ENCODE data around the gene TPST1. TPM values are rescaled to one million over a fixed set of nuclear protein-coding genes. Genes with fewer than 3 reads are reported as not detected.

Gene TPST1
- total RNA-seq, 1 experiment from 2014 or later = 15.9 TPM

GRCh38 chr7:66178258-66178657 is 26.9 kb upstream of the TPST1 start:
- no peak overlapping the region for H3T11ph ChIP-seq (ENCODE audit: low read length)
- H3K18ac ChIP-seq (ENCODE audit: insufficient read length, low read depth, low read length) = no peak overlapping the region

More at GRCh38 chr7:66178258-66178657, 26.9 kb upstream of the TPST1 start:
- no peak overlapping the region for H2BK12ac ChIP-seq (ENCODE audit: insufficient read length, low read depth, low read length)
- H2BK5ac ChIP-seq (ENCODE audit: insufficient read length, low read length) = no peak overlapping the region
- H3K56ac ChIP-seq (ENCODE audit: insufficient read length, low read depth, low read length) = no peak overlapping the region
- H3K23me2 ChIP-seq (ENCODE audit: insufficient read length, low read depth, low read length, poor library complexity, severe bottlenecking) = no peaks in the 10 kb centered on the region
- H2BK20ac ChIP-seq (ENCODE audit: low read depth, low read length, poor library complexity, severe bottlenecking) = no peak overlapping the region
- H3K27ac ChIP-seq (ENCODE audit: insufficient read length, low read depth, low read length) = no peak overlapping the region
- H4K20me1 ChIP-seq (ENCODE audit: control insufficient read depth, insufficient read depth, insufficient read length) = no peaks in the 10 kb centered on the region
- Mint-ChIP-seq H3K4me1 (peaks cover 4 to 7% of the 10 kb centered on the region in 2 experiments; a peak in 3 of 4 replicates), H3K27me3 (ENCODE audit: low read depth) (peaks cover 2% of the 10 kb centered on the region; the same call in 1 of the 2 replicates), H3K4me3 (no peak overlapping the region), H3K36me3 (ENCODE audit: insufficient read depth in 1 of 3, low read depth in 3 of 3) (peaks cover 0 to 4% (median 0%) of the 10 kb centered on the region in 3 experiments; a peak in 3 of 7 replicates), H3K9me3 (peaks cover 3 to 4% of the 10 kb centered on the region in 2 experiments; a peak in 3 of 5 replicates), H3K27ac (no peak overlapping the region)
- no peaks in the 10 kb centered on the region for H3K79me2 ChIP-seq (ENCODE audit: insufficient read depth, low read length)
- H3K27me3 ChIP-seq (ENCODE audit: insufficient read depth, low read length) = no peaks in the 10 kb centered on the region
- H3K79me1 ChIP-seq (ENCODE audit: insufficient read depth, low read depth, low read length, poor library complexity, severe bottlenecking) = no peaks in the 10 kb centered on the region
- no peak overlapping the region for H4K8ac ChIP-seq (replicated peaks; ENCODE audit: insufficient read length, low read depth, low read length)
- H4K5ac ChIP-seq (ENCODE audit: insufficient read length, low read depth, low read length) = no peak overlapping the region
- H2BK120ac ChIP-seq (ENCODE audit: low read depth, low read length, poor library complexity, severe bottlenecking) = no peak overlapping the region
- no peaks in the 10 kb centered on the region for H3K9me3 ChIP-seq (ENCODE audit: control insufficient read depth, low read depth, low read length)
- no peak overlapping the region for H3K4ac ChIP-seq (ENCODE audit: low read depth, low read length)
- no peak overlapping the region for H2BK15ac ChIP-seq (ENCODE audit: low read depth, low read length)
- no peaks in the 10 kb centered on the region for H3K4me1 ChIP-seq (ENCODE audit: insufficient read depth, low read length)
- H3K23ac ChIP-seq (ENCODE audit: insufficient read length, low read depth, low read length) = no peak overlapping the region
- DNase-seq = no peak
- TF ChIP-seq, protein P1, sequence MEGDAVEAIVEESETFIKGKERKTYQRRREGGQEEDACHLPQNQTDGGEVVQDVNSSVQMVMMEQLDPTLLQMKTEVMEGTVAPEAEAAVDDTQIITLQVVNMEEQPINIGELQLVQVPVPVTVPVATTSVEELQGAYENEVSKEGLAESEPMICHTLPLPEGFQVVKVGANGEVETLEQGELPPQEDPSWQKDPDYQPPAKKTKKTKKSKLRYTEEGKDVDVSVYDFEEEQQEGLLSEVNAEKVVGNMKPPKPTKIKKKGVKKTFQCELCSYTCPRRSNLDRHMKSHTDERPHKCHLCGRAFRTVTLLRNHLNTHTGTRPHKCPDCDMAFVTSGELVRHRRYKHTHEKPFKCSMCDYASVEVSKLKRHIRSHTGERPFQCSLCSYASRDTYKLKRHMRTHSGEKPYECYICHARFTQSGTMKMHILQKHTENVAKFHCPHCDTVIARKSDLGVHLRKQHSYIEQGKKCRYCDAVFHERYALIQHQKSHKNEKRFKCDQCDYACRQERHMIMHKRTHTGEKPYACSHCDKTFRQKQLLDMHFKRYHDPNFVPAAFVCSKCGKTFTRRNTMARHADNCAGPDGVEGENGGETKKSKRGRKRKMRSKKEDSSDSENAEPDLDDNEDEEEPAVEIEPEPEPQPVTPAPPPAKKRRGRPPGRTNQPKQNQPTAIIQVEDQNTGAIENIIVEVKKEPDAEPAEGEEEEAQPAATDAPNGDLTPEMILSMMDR (conservative IDR thresholded peaks at IDR 0.05) = no peak
- H3K9ac ChIP-seq (ENCODE audit: extremely low read depth, insufficient read length, low read length) = no peak overlapping the region
- WGBS (ENCODE audit: extremely low coverage, insufficient read length, low lambda C conversion rate) = no CpG with 5 or more reads among the region's 2 CpGs
- no peak overlapping the region for H3K14ac ChIP-seq (ENCODE audit: insufficient read depth, low read length)
- H3K4me2 ChIP-seq (ENCODE audit: insufficient read depth, insufficient read length, low read length) = no peak overlapping the region
- H2AK5ac ChIP-seq (ENCODE audit: insufficient read length, low read length) = no peak overlapping the region
- H4K91ac ChIP-seq (ENCODE audit: insufficient read length, low read depth, low read length) = no peak overlapping the region
- no peak overlapping the region for H2AFZ ChIP-seq (ENCODE audit: low read length)
